Measurements from ENCODE around the gene BORCS5. TPM values are rescaled to one million over a fixed set of nuclear protein-coding genes. Genes with fewer than 3 reads are reported as not detected.
A peak's percentile ranks its signal among the peaks of the same experiment; 100 is the strongest.

The BORCS5 gene
- total RNA-seq, 1 experiment from 2014 or later, result 3.5 TPM

DNA sequence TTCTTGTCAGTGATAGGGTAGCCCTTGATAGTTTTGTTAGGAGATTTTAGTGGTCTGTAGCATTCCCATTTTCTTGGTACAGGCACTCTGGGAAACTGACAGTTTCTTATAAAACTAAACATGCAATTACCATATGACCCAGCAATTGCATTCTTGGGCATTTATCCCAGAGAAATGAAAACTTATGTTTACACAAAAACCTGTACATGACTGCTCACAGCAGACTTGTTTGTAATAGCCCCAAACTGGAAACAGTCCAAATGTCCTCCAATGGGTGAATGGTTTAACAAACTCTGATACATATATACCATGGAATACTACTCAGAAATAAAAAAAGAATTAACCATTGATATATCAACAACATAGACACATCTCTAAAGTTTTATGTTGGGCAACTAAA, 75.5 kb downstream of the BORCS5 start:
- DNase-seq (ENCODE audit: low spot score), result peak; percentile 43

DNA sequence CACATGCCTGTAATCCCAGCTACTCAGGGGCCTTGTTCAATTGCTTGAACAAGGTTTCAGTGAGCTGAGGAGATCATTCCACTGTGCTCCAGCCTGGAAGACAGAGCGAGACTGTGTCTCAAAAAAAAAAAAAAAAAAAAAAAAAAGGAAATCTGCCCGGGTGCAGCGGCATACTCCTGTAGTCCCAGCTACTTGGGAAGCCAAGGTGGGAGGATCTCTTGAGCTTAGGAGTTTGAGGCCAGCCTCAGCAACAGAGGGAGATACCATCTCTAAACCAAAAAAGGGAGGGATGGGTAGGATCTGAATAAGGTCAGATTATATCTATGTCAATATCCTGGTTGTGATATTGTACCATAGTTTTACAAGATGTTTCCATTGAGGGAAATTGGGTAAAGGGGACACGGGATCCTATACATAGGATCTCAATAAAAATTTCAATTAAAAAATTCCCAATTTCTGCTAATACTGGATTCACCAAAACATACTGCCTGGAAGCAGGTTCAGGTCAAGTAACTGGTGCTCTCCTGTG, 76.4 kb downstream of the BORCS5 start:
- no peak for DNase-seq (ENCODE audit: low spot score)

- no peak for DNase-seq (ENCODE audit: low spot score)
Observed at GRCh38 chr12:12436831-12437345, 80.0 kb downstream of the BORCS5 start.

GRCh38 chr12:12439636-12440035, 82.8 kb downstream of the BORCS5 start:
- DNase-seq (ENCODE audit: low spot score), result no peak

DNA sequence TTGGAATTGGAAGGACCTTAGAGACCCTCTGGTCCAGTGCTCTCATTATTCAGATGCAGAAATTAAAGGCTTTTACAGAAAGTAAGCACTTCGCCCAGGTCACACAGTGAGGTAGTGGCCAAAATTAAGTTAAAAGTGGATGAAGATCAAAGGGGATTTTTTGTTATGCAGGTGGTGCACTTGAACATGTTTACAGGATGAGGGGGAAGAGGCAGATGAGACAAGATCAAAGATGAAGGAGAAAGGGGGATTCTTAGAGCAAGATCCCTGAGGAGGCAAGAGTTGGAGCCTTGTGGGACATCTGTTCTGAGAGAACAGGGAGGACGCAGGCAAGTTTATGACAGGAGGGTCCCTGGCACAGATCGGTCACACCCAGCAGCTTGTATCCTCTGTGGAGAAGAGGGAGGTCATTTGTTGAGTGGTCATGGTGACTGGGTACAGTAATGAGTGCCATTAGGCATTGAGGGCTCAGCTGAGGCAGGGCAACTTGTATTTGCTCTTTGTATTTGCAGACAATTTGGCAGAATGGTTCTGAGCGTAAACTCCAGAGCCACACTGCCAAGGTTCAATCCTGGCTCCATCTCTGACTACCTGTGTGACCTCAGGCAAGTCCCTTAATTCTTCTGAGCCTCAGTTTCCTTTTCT, 84.0 kb downstream of the BORCS5 start:
- no peak for DNase-seq (ENCODE audit: low spot score)

GRCh38 chr12:12441429-12441807, 84.5 kb downstream of the BORCS5 start:
- no peak for DNase-seq (ENCODE audit: low spot score)

GRCh38 chr12:12441843-12442461, 85.1 kb downstream of the BORCS5 start:
- no peak for DNase-seq (ENCODE audit: low spot score)

GRCh38 chr12:12442548-12443071, 85.7 kb downstream of the BORCS5 start:
- no peak for DNase-seq (ENCODE audit: low spot score)

DNA sequence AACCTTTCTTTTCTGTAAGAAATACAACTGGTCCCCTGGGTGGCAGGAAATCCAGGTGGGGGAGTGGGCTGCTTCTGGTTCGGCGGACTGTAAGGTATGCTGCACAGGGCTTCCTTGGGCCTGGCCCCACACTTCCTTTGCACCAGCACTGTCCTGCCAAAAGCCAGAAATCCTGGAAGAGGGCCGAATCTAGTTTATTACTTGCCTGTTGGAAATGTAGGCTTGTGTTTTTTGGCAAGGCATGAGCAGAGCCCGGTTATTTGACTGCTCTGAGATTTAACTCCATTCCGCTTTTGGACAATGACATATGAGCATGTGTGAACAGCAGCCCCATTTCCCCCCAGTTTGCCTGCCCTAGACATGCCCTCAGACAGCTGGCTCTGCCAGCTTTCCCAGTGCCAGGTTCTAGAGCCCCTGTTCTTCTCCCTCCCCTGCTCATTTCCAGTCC, 86.6 kb downstream of the BORCS5 start:
- no peak for DNase-seq (ENCODE audit: low spot score)

DNA sequence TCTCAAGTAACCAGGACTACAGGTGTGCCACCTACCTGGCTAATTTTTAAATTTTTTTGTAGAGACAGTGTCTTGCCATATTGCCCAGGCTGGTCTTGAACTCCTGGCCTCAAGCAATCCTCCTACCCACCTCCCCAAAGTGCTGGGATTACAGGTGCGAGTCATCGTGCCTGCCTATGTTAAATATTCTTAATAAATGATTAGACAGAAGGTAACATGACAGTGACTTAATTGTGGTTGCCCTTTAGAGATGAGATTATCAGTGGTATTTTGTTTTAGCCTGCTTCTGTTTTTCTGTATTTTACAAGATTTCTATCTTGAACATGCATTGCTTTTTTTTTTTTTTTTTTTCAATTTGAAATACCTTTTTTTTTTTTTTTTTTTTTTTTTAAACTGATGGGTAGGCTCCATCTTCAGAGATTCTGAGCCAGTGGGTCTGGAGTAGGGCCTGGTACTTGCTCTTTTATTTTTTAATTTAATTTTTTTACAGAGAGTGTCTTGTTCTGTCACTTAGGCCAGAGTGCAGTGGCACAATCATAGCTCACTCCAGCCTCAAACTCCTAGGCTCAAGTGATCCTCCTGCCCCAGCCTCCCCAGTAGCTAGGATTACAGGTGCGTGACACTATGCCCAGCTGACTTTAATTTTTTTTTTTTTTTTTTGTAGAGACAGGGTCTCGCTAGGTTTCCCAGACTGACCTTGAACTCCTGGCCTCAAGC, 88.4 kb downstream of the BORCS5 start:
- no peak for DNase-seq (ENCODE audit: low spot score)

DNA sequence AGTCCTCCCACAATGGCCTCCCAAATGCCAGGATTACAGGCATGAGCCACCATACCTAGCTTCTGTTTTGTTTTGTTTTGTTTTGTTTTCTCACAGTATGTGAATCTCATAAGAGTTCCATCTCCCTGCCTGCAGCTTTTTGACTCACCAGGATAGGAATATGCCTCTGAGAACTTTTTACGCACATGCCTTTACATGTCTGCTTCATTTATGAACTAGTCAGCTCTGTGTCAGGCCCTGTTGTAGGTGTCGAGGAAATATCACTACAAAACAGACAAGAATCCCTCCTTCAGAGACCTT, 89.0 kb downstream of the BORCS5 start:
- no peak for DNase-seq (ENCODE audit: low spot score)

DNA sequence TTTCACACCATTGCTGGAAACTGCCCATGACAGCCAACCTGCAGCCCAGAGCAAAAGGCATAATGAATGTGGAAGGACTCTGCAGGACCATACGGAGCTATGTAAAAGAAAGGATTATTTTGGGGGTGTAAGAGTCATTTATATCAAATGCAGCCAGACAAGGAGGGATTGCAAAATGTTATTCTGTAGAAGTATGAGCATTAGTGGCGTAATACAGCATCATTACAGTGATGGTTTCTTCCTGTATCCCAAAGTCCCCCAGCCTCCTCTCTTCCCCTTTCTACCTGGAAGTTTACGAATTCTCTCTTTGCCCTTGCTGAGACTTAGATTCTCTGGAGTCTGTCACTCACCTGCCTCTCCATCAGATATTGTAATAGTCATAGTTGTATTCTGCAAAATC, 89.9 kb downstream of the BORCS5 start:
- no peak for DNase-seq (ENCODE audit: low spot score)

DNA sequence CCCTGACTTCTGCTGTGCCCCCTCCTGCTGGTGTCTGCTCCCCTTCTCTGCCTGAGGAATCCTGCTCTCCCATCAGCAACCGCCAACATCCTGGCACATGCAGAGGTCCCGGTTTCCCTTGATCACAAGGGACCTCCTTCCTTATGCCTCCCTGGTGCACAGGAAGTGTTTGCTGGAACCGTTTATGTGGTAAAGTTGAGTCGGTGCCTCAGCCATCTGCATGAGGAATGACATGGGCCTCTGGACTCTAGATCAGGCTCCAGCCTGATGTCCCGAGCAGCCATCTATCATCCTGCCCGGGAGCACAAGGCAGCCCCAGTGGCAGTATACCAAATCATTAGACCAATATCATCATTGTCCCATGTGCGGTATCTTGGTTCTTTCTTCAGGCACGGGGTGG, 90.4 kb downstream of the BORCS5 start:
- DNase-seq (ENCODE audit: low spot score), result no peak

- no peak for DNase-seq (ENCODE audit: low spot score)
Observed at GRCh38 chr12:12447837-12448236, 91.0 kb downstream of the BORCS5 start.

GRCh38 chr12:12449533-12450025, 92.7 kb downstream of the BORCS5 start:
- DNase-seq (ENCODE audit: low spot score), result peak; percentile 82

DNA sequence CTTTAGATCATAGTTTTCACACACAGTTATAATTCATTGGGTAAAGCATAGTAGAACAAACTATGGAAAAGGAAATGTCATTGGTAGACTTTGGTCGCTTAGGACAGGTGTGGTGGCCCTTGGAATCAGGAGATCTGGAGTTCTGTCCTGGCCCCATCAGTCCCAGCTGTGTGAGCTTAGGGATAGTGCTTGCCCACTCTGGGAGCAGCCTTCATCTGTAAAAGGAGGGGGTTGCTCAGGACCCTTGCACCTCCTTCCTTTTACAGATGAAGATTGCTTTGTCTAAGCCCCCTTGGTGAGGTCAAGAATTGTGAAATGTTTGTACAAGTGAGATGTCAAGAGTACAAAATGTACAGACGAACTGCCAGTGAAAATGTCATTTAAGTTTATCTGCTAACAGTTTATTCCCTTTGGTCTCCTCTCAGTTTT, 93.2 kb downstream of the BORCS5 start:
- no peak for DNase-seq (ENCODE audit: low spot score)

GRCh38 chr12:12451098-12451497, 94.2 kb downstream of the BORCS5 start:
- peak; percentile 49 for DNase-seq (ENCODE audit: low spot score)

DNA sequence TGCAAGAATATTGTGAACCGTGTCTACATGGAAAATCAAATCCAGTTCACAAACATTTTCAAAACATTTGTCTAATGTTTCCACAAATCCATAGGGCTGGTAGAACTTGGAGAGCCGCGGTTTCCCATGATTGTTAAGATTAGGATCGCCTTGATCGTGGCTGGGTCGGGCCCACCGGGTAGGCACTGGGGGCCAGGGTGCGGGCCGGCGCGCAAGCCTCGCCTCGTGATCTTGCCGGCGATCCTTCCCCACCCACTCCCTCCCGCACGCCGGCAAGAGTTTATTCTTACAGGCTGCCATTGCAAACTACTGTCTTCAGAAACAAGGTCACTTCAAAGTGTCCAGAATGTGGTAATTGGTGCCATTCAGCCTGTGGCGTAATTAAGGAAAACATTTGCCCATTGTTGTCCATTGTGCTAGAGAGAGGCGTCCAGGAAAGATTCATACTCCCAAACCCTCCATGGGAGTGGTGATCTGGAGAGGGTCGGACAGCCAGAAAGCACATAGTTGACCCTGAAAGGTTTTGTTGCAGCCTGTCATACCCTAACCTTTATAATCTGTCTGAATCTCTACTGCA, 95.5 kb downstream of the BORCS5 start:
- no peak for DNase-seq (ENCODE audit: low spot score)

GRCh38 chr12:12453635-12454034, 96.8 kb downstream of the BORCS5 start:
- no peak for DNase-seq (ENCODE audit: low spot score)

DNA sequence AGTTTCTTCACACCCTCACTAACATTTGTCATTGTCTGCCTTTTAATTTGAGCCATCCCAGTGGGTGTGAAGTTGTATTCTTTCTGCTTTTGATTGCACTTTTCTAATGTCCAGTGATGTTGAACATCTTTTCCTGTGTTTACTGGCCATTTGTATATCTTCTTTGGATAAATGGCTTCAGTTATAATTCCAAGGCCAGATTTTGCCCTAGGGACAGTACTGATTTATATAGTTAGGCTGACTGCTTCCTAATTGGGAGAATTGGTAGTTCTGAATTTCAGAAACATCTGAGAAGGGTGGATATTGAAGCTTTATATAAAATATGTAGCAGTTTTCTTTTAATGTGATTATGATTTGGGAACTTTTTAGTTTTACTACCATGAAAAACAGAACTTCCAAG, 97.4 kb downstream of the BORCS5 start:
- DNase-seq (ENCODE audit: low spot score), result no peak

GRCh38 chr12:12456637-12457036, 99.8 kb downstream of the BORCS5 start:
- no peak for DNase-seq (ENCODE audit: low spot score)

Measured in HT-29 (cell line).